GM19023 (cell line): Measurements from ENCODE around the gene ZNF668.
A peak's percentile ranks its signal among the peaks of the same experiment; 100 is the strongest.
"Not testable (repeated sequence)": the region's sequence is repeated elsewhere in the genome, so short reads cannot be mapped to it uniquely, and the experiment has no call there.

Source experiments
- ATAC-seq: cut with Tn5 transposase; IDR thresholded peaks from one replicate; pipeline ENCODE4 v1.9.1; 2021; ENCODE audit warnings: mild to moderate bottlenecking, moderate library complexity; ENCODE audit not compliant: unreplicated experiment

The ZNF668 gene

GRCh38 chr16:31100876-31101641 lies 27.0 kb upstream of the ZNF668 start:
- ATAC-seq = not testable (repeated sequence)

DNA sequence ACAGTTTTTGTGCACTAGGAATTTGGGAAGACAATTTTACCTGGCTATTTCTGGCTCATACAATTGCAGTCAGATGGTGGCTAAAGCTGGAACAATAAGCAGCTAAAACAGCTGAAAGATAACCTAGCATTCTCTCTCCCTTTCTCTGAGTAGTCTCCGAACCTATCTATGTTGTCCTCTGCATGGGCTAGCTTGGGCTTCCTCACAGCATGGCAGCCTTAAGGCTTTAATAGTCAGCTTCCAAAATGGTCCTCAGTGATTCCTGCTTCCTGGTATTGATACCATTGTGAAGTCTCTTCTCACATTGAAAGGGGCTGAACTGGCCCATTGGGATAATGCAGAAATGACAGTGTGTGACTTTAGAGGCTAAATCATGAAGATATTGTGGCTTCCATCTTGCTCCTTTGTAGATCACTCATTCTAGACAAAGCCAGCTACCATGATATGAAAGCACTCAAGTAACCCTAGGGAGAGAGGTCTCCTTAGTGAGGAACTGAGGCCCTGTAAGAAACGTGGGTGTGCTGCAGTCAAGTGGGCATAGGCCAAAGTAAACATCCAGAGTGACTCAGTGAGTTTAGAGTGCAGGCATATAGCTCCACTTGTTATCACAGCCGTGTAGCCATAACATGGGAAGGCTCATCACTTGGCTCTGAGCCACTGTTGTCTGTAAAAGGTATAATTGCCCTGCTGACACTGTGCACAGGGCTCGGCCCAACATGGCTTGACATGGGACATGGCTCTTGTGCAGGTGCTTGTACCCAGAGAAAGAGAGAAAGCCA lies 26.0 kb upstream of the ZNF668 start:
- no peak for ATAC-seq

- ATAC-seq = peak; percentile 81
Measured at GRCh38 chr16:31094424-31095120, 20.5 kb upstream of the ZNF668 start, which contains the start of gene VKORC1. VKORC1 (minus strand) TSS chr16:31094797; CDS start chr16:31094729, 68 bp downstream.

DNA sequence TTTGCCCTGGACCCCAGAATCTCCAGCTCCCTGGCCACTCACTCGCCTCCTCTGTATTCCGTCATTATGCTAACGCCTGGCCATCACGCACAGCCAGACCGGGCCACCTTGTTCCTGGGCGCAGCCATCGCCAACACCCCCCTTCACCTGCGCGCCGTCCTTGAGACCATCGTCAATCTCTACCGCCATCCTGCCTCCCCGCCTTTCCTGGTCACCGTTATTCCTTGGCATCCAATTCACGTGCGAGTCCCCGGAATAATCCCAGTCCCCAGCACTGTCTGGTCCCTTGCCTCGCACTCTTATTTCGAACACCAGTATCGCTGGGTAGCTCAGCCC lies 20.0 kb upstream of the ZNF668 start:
- ATAC-seq = no peak

DNA sequence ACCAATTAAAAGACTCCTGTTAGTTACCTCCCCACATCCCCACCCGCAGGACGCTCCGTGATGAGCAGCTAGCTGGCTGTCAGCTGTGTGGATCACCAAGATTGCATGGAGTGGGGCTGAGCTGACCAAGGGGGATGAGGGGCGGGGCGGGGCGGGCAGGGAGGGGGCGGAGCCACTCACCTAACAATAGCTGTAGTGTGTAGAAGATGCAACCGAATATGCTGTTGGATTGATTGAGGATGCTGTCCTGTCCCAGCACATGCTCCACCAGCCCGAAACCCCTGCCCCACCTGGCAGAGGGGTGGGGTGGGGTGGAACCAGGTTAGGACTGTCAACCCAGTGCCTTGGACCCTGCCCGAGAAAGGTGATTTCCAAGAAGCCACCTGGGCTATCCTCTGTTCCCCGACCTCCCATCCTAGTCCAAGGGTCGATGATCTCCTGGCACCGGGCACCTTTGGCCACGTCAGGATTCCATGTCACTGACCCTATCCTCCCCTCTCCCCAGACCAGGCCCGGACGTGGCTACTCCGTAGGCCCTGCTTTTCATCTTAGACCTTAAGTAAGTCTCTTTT lies 19.2 kb upstream of the ZNF668 start:
- ATAC-seq = no peak

DNA sequence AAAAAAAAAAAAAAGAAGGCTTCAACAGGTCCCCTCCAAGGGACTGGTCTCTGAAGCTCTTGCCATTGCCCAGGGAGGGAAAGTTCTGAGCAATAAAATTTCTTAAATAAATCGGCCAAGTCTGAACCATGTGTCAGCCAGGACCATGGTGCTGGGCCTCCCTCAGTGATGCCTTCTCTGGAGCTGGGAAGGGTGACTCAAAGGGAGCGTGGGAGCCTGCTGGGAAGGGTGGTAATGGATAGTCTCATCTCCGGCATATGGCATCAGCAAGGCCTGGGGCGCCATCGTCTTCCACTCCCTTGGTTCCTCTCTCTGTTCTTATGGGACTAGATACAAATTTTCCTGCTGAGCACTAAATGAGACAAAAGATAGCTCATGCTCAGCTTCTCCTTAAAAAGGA lies 18.3 kb upstream of the ZNF668 start:
- no peak for ATAC-seq

DNA sequence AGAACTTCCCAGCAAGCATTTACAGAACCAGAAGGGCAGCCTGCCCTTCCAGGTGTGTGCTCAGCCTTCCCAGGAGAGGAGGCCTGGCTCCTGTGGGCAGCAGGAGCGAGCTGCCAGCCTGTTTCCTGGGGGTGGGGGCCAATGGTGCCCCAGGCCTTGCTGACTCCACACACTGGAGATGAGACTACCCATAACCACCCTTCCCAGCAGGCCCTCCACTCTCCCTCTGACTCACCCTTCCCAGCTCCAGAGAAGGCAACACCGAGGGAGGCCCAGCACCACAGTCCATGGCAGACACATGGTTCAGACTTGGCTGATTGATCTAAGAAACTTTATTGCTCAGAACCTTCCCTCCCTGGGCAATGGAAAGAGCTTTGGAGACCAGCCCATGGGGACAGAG lies 16.5 kb upstream of the ZNF668 start:
- ATAC-seq = no peak

GRCh38 chr16:31089199-31089598 lies 15.2 kb upstream of the ZNF668 start:
- no peak for ATAC-seq

GRCh38 chr16:31088459-31089183 lies 14.6 kb upstream of the ZNF668 start, which contains the start of gene PRSS53:
PRSS53 (minus strand) TSS chr16:31088943; CDS start chr16:31088809, 134 bp downstream.
- ATAC-seq = no peak

DNA sequence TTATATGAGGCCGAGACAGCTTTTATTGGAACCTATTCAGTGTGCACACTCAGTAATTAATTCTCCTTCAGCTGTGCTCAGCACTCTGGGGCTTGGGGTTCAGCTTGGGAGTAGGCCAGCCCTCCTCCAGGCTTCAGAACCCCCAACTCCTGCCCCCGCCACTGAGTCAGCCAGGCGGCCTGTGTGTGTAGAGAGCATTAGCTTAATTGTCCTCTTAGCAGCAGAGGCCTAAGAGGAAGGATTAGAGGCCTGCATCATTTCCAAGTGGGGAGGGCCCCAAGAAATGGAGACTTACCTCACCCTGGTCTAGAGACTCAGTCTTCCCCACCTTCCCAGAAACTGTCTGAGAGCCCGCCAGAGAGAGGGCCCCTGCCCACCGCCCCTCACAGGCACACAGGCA lies 13.9 kb upstream of the ZNF668 start:
- no peak for ATAC-seq

GRCh38 chr16:31087481-31087880 lies 13.4 kb upstream of the ZNF668 start:
- ATAC-seq = no peak

DNA sequence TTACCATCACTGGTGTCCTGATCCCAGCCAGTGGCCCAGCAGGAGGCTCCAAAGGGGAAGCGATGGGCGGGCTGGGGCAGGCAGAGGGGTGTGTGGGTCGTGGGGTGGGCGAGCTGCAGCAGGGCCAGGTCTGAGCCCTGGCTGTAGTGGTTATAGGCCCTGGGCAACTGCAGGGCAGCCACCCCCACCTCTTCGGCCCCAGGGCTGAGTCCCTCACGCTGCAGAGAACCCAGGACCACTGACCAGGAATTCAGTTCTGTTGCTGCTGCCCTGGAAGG lies 12.5 kb upstream of the ZNF668 start:
- no peak for ATAC-seq

- no peak for ATAC-seq
Measured at GRCh38 chr16:31085873-31086628, 12.0 kb upstream of the ZNF668 start.

DNA sequence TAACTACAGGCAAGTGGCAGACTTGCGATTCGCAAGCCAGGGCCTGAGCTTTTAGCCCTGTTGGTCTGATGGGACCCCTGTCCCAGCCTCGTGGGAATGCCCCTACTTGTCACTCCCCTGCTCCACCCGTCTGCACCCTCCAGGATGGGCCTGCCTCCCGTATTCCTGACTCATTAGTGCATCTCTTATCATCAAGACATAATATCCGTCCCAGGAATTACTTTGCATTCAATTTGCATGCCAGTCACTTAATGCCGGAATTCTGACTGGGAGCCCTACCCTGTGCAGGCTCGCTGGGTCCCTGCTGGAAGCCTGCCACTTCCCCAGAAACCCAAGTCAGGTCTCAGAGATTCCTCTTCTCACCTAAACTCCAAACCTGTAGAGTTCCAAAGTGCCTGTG lies 11.4 kb upstream of the ZNF668 start:
- ATAC-seq = no peak

DNA sequence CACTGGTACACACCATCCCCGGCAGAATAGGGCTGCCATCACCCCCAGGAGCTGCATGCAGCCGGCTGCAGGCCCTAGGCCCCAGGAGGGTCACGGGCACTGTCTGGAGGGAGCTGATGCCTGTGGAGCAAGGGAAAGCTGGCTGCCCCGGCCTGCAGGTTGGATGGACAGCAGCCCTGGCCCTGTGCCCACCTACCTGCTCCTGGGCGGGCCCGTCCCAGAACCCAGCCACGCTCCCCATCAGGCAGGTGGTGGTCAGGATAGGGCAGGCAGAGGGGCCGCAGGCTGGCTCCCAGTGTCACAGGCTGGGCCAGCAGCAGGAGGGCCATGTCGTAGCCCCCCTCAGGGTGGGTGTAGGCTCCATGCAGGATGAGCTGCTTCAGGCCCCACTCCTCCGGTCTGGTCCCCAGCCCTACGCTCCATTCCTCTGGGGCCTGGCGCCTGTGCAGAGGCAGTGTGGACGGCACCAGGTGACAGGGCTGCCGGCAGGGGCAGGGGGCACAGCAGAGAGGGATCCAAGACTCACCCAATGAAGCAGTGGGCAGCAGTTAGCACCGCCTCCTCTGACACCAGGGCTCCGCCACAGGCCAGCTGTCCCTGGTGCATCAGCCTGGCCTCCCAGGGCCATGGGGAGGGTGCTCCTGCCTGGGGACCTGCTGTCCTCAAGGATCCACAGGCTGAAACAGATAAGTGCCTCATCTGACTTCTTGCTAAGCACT lies 10.7 kb upstream of the ZNF668 start:
- no peak for ATAC-seq

DNA sequence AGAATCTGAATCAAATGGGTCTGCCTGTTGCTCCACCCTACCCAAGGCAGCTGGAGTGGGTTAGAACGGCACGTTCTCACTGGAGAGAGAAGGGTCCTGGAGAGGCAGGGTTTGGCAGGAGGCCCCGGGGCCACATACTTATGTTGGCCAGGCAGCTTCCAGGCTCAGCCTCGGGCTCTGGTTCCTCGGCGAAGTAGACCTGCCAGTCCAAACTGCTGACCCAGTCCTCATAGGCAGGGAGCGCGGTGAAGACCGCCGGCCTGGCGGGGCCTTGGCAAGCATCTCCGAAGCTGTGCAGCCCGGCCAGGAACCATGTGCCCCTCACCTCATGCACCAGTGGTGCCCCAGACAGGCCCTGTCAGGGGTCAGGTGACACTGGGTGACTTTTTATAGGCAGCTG lies 9.9 kb upstream of the ZNF668 start:
- ATAC-seq = no peak

DNA sequence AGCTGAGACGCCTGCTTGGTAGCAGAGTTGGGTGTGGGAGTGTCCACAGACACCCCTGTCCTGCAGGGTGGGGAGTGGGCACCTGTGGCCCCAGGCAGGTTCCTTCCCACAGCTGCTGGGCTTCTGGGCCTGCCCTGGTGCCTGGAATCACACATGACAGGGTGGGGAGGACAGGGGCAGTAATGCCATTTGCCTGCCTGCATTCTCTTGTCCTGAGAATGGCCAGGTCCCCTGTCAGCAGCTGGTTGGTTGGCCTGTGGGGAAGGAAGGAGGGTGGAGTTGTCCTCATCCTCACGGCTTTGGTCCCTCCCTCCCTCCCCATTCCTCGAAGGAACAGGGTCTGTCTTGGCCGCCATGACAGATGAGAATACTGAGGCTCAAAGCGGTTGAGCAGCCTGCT lies 9.5 kb upstream of the ZNF668 start:
- ATAC-seq = no peak

DNA sequence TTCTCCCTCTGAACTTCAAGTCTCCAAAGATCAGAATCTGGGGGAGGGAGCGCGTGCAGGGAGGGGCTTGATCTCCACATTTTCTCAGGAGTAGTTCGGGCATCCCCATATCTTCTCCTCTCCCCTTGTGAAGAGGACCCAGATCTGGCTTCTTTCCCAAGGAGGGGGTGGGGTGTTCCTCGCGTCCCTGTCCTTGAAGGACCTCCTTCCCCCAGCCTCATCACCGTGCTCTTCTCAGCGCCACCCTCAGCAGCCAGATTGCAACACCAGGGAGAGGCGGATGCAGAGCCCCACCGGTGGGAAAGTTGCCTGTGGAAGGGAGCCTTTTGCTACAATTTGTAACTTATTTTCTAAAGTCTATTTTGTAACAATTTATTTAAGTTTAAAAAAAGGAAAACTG lies 9.0 kb upstream of the ZNF668 start:
- ATAC-seq = no peak

GRCh38 chr16:31082368-31083045 lies 8.5 kb upstream of the ZNF668 start:
- no peak for ATAC-seq
